ENCODE measurements around the gene C1QTNF9. TPM values are rescaled to one million over a fixed set of nuclear protein-coding genes. Genes with fewer than 3 reads are reported as not detected.
"Not testable (repeated sequence)": the region's sequence is repeated elsewhere in the genome, so short reads cannot be mapped to it uniquely, and the experiment has no call there.

The C1QTNF9 gene
- total and polyA plus RNA-seq, 11 donors = 0.25 to 5.1 (median 2.4) TPM; not detected in 1

DNA sequence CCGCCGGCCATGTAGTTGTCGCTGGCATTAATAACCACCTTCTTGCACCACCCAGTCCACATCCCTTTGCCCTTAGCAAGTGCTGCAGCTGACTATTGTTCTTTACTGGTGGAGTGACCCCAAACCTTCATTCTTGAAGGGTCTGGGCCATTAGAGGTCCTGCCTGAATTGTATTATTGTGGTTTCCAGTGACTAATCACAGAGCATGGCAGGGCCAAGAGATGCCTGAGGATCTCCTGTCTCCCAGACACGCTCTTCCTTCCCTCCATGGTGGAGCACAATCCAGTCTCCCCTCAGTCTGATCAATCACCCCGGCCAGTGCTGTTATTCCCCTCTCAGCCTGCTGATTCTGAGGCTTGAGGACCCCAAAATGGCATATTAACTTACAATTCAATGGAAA lies 39.0 kb downstream of the C1QTNF9 start:
- TF ChIP-seq, protein P1, sequence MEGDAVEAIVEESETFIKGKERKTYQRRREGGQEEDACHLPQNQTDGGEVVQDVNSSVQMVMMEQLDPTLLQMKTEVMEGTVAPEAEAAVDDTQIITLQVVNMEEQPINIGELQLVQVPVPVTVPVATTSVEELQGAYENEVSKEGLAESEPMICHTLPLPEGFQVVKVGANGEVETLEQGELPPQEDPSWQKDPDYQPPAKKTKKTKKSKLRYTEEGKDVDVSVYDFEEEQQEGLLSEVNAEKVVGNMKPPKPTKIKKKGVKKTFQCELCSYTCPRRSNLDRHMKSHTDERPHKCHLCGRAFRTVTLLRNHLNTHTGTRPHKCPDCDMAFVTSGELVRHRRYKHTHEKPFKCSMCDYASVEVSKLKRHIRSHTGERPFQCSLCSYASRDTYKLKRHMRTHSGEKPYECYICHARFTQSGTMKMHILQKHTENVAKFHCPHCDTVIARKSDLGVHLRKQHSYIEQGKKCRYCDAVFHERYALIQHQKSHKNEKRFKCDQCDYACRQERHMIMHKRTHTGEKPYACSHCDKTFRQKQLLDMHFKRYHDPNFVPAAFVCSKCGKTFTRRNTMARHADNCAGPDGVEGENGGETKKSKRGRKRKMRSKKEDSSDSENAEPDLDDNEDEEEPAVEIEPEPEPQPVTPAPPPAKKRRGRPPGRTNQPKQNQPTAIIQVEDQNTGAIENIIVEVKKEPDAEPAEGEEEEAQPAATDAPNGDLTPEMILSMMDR (IDR thresholded peaks at IDR 0.05) = no peak
- no peak for TF ChIP-seq POLR2A (IDR thresholded peaks at IDR 0.05)
- Histone ChIP-seq H3K27ac (no peak overlapping the region), H3K4me3 (no peak overlapping the region), H3K4me1 (no peaks in the 10 kb centered on the region), H3K27me3 (no peaks in the 10 kb centered on the region), H3K9me3 (no peaks in the 10 kb centered on the region), H3K36me3 (no peaks in the 10 kb centered on the region)
- WGBS, 4 donors = 82 to 91% (median 88%) methylated on average over 5 of the region's 5 CpGs
- DNase-seq (no peak), ATAC-seq (no peak)
- intact Hi-C loops (cut with DNase I) = no loop called here

DNA sequence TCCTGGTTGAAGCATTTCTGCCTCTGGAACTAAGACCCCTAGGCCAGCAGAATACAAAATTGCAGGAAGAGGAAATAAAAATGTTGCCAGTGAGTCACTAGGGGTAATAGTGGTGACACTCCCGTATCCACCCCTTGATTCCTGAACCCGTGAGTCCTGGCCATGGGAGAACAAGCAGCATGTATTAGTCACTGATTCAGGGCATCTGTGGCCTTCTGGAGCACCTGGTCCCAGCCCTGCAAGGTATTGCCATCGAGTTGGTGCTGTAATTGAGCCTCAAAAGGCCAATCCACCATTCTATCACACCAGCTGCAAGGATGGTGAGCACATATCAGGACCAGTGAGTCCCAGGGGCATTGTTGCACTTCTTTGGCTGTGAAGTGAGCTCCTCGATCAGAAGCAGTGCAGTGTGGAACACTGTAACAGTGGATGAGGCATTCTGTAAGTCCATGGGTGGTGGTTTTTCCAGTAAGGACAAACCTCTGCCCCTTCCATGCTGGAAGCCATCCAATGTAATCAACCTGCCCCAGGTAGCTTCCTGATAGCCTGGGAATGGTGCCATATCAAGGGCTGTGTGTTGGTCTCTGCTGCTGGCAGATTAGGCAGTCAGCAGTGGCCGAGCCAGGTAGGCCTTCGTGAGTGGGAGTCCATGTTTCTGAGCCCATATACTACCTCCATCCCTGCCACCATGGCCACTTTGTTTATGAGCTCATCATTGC lies 39.6 kb downstream of the C1QTNF9 start:
- Histone ChIP-seq H3K27ac (no peak overlapping the region), H3K9me3 (no peaks in the 10 kb centered on the region), H3K4me1 (no peaks in the 10 kb centered on the region), H3K36me3 (no peaks in the 10 kb centered on the region), H3K4me3 (no peak overlapping the region), H3K27me3 (no peaks in the 10 kb centered on the region)
- WGBS, 4 donors = 57 to 76% (median 74%) methylated on average over 5 to 6 of the region's 6 CpGs
- TF ChIP-seq, protein P1 (IDR thresholded peaks at IDR 0.05) = no peak
- TF ChIP-seq POLR2A (IDR thresholded peaks at IDR 0.05) = no peak
- ATAC-seq (peak in 1 of 4 donors; percentile 29), DNase-seq (no peak)
- intact Hi-C loops (cut with DNase I) = no loop called here

DNA sequence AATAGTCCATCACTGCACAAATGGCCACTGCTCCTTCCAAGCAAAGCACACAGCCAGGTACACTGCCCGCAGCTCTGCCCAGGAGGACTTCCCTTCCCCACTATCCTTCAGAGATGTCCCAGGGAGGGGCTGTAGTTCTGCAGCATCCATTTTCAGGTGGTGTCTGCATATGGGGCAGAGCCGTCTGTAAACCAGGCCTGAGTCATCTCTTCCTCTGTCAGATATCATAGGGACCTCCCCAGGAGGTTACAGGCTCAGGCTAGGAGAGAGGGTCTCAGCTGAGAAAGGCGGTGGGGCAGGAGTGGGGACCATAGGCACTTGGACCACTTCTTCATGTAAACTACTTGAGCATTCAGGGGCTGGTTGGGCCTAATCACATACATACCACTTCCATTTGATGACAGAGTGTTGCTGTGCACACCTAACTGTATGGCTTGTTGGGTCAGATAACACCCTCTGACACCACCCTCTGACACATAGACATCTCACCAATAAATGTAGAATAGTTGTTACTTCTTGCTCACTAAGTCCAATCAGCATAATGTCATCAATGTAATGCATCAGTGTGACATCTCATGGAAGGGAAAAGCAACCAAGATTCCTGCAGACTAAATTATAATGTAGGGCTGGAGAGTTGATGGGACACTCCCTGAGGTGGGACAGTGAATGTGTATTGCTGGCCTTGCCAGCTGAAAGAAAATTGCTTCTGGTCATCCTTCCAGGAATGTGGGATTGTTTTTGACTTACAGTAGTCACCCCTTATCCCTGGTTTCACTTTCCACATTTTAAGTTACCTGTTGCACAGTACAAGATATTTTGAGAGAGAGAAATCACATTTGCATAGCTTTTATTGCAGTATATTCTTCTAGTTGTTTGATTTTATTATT lies 40.6 kb downstream of the C1QTNF9 start:
- intact Hi-C loops (cut with DNase I); DNase-seq; H3K9me3 ChIP-seq; H3K4me3 ChIP-seq; H3K36me3 ChIP-seq; H3K4me1 ChIP-seq; ATAC-seq; H3K27ac ChIP-seq; H3K27me3 ChIP-seq: not testable (repeated sequence)
- WGBS, 4 donors = 92 to 97% (median 94%) methylated on average over 3 of the region's 3 CpGs

DNA sequence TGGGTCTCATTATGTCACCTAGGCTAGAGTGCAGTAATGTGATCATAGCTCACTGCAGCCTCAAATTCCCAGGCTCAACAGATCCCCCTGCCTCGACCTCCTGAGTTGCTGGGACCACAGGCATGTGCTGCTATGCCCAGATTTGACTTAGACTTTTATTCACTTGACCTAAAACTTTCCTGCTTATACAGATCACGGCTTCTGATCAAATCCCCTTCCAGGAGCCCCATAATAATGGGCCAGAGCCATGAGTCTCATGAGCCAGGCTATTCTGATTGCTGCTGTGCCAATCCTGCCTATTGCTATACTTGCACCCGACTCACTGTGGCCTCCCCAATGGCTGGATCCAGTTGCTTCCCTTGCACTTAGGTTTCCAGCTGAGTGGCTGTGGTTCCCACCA lies 42.0 kb downstream of the C1QTNF9 start:
- intact Hi-C loops (cut with DNase I) = no loop called here
- WGBS, 4 donors = 78 to 87% (median 82%) methylated on average over 3 of the region's 3 CpGs
- DNase-seq = no peak
- no peak for ATAC-seq
- no peak for TF ChIP-seq POLR2A (IDR thresholded peaks at IDR 0.05)
- TF ChIP-seq, protein P1 (IDR thresholded peaks at IDR 0.05) = no peak
- H3K9me3 ChIP-seq = no peaks in the 10 kb centered on the region
- no peak overlapping the region for H3K4me3 ChIP-seq
- H3K36me3 ChIP-seq = no peaks in the 10 kb centered on the region
- H3K27me3 ChIP-seq = no peaks in the 10 kb centered on the region
- H3K4me1 ChIP-seq = no peaks in the 10 kb centered on the region
- no peak overlapping the region for H3K27ac ChIP-seq
